NCI-H526 (cell line): ENCODE measurements around the gene BMI1.
A peak's percentile ranks its signal among the peaks of the same experiment; 100 is the strongest.
"Not testable (repeated sequence)": the region's sequence is repeated elsewhere in the genome, so short reads cannot be mapped to it uniquely, and the experiment has no call there.

Experiments used
- DNase-seq, 2 experiments: peaks; one replicate each; lab custom pipeline; 2025; lab: John Stamatoyannopoulos, UW

BMI1 gene

DNA sequence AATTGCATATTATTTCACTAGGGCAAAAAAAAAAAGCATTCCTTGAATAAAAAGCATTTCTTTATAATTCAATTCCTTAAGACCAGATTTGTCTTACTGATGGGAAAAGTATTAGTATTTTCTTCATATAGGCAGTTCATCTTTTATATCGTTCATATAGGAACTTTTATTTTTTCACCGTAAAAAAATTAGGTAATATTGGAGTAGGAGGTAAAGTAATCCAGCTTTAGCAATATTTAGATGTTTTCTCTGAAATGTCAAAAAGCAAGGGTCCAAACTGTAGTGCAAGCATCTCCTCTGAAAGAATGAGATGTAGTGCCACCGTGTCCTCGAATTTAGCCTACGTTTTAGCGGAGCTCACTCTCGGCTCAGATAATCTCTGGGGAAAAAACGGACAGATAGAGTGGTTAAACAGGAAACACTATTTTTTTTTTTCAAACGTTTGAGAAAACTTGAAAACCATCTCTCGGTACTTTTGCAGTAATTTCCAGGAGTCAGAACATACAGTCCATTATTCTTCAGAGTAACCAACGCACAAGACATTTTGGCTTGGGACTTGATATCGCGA is 18.9 kb downstream of the BMI1 start:
- no peak for DNase-seq

DNA sequence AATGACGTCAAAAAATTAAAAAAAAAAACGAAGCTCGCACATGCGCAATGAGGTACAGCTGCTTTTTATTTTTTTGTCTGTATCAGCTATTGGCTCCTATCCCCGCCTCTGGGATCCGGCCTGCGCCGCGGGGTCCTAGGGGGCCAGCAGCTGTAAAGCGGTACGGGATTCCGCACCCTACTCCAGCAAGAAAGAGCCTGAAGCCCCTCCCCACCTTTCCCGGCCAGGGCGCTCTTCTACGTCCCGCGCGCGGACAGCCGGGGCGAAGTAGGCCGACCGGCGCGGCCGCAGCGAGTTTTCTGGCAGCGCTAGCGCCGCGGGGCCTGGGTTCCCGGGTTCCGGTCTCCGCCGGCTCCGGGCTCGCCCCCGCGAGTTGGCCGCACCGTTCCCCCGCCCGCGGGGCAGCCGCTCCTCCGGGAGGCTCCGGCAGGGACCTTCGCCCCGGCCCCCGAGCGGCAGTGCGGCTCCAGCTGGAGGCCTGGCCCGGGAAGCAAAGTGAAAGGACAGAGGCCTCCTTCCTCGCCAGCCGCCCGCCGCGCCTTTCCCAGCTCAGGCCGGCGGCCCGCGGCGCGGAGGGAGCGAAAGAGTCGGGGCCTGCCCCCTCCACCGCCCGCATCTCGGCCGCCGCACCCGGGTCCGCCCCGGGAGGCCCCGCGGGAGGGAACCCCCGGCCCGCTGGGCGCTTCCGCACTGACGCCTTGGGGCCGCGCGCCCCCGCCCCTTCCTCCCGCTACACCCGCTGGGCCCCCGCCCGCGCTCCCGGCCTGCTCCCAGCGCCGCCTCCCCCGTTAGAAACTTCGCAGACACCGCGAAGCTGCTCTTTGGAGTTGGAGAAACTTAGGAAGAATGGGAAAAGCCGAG is 19.7 kb downstream of the BMI1 start:
- peak; percentile 60 to 72 for DNase-seq

DNA sequence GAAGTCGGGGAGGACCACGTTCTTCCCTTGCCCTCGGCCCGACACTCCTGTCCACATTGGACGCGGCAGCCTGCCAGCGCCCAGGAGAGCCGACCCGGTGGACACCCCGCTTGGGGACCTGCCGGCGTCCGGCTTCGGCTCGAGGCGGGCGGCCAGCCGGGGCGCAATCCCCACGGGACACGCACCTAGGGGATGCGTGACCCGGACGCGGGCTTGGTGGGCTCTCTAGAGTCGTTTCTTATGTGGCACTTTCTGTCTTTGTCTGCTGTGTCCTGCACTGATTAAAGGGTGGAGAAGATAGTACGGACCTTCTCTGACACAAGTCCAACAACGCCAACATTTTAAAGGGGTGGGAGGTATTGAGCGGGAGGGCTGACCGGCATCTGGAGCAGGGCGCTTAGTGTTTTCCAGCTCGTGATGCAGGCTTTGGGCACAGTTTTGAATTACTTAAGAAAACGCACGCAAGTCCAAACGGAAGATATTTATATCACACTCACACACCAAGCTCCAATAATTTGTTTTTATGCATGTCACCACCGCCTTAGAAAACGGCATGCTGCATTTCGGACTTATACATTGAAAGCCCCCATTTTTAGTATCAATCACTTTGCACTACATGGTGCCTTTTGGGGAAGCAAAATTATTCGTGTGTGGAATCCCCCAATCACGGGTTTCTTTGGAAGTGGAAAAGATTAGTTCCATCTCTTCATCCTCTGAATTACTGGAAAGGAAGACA is 20.5 kb downstream of the BMI1 start:
- peak in 1 of 2 experiments; percentile 41 for DNase-seq

DNA sequence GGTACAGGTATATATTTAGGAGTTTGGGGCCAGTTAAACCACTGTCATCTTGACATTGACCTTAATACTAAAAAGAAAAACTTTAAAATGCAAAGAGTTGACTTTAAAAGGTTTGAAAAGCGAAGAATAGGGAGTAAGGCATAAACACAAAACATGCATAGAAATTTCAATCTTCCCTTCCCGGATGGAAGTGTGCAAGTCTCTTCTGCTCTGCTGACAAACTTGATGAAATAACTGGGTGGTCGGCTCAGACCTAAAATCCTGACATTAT is 21.0 kb downstream of the BMI1 start:
- no peak for DNase-seq

DNA sequence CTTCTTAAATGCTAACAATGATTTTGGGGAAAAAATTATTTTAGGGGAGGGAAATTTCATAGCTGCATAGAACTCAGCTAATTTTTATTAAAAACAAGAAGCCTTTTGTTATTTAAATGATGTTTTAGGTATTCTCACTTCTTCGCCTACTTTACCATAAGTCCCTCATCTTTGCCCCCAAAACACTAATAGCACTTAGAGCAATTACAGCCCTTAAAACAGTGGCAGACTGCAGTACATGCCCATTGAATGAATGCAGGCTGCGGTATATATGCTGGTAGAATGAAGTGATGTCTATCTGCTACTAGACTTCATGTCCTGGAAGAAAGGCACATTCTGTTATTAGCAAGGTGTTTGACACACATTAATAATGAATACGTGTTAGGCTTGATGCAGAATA is 21.5 kb downstream of the BMI1 start:
- DNase-seq: no peak

DNA sequence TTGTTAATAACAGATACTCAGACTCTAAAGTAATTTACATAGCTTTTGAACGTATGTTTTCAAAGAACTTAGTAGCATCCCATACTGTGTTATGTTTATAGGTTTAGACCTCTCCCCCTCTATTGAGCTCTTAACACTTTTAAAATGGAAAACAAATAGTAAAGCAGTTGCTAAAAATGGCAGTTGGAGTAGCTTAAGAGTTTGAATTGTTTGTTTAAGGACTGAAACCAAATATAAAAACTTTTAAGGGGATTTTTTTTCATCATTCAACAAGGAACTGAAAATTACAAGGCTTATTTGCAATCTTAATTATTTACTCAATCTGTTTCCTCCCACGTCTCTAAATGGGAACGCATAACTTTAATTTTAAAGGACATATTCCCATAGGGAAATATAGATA is 22.8 kb downstream of the BMI1 start:
- DNase-seq: no peak

DNA sequence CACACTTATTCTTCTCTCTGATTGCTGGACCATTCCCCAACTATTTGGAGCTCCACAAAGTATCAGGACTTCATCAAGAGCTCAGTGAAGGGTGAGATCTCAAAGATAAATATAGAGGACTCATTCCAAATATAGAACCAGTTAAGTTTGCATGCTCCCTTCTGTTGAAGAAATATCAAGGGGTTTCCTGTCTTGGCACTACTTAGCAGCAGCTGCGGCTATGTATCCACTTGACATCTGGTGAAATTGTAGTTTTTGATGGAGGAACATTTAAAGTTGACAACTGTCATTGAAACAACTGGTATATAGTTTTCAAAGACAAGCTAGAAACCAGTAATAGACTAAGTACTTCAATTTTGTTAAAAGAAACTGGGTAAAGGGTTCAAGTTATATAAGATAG is 23.4 kb downstream of the BMI1 start:
- DNase-seq: no peak

DNA sequence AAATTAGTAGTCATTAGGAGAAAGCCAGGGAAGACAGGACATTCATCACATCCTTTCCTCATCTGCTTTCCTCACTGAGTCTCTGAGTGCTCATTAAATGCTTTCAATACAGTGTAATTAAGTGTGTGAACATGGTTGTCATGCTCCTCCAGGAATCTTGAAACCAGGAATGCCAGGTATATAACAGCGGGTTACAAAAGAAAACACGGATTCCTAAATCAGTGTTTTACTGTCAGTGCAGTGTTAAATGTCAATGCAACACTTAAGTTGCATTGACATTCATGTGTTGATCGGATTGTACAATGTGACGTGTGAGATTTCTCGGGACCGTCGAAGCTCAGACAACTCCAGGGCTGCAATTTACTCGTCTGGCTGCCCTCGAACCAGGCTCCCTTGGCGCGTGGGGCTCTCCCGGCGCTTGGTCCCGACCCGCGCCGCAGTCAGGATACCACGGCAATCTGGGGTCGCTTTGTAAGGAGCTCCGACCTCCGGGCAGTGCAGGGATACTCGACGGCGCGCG is 23.9 kb downstream of the BMI1 start:
- DNase-seq: no peak

DNA sequence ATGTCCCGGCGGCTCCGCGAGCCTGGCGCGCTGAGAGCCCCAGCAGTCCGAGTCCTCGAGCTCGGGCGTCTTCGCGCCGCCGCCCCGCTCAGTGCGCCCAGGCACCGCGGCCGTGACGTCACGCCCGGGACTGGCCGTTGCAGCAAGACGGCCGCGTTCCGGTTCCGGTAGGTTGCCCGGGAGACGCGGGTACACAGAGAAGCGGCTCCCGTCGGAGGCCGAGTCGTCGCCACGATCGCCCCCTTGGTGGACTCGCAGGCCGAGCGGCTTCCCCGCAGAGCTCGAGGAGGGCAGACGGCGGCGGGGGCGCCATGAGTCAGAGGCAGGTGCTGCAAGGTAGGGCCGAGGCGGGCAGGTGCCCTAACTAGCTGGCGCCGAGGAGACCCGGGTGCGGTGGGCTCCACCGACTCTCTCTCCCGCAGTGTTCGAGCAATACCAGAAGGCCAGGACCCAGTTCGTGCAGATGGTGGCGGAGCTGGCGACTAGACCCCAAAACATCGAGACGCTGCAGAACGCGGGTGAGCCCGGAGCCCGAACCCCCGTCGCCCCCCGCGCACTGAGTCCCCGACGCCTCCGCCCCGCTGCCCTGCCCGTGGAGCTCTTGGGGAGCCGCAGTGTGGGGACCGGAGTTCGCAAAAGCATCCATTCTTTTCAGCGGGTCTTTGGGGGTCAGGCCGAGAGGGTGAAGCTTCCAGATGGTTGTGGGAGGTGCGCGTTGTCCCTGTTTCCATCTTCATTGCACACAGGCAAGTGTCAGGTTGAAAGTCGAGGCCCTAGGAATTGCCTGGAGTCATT is 24.6 kb downstream of the BMI1 start, which contains the start of gene SPAG6:
TSS of gene SPAG6 (plus strand) at position 196 of the 795 bp plus-strand sequence. CDS start at position 312, 116 bp downstream.
- DNase-seq: no peak

DNA sequence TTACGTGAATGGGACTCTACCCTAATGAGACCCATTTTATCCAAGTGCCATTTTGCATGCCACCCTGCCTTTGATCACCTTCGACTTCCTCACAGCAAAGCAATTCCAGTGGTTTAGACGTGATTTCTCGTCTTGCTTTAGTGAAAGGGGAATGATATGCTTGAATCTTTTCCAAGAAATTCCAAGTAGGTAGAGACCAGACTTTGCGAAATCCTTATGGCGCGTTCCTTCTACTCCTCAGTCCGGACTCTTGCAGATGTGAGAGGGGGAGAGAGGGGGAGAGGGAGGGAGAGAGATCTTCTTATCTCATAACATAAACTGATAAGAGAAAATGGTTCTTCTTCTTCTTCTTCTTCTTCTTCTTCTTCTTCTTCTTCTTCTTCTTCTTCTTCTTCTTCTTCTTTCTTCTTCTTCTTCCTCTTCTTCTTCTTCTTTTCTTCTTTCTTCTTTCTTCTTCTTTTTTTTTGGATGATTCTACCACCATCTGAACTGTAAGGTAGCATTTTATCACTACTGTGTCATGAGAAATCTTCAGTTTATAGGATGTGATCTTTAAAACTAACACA is 25.3 kb downstream of the BMI1 start:
- no peak for DNase-seq

DNA sequence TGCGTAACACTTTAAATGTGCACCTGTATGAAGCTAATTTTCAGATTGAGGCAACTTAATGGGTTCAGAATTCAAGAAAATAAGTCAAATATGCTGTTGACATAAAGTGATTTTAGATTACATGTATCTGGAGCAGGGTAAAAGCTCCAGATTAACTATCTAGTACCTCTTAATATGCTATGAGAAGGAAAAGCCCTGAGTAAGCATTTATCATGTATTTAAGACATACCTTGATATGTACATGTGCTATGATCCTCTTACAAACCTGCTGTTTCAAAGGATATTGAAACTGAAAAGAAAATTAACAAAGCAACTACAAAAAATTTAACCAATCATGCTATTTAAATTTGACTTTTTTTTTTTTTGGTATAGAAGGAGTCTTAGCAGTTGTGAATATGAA is 28.9 kb downstream of the BMI1 start:
- no peak for DNase-seq

DNA sequence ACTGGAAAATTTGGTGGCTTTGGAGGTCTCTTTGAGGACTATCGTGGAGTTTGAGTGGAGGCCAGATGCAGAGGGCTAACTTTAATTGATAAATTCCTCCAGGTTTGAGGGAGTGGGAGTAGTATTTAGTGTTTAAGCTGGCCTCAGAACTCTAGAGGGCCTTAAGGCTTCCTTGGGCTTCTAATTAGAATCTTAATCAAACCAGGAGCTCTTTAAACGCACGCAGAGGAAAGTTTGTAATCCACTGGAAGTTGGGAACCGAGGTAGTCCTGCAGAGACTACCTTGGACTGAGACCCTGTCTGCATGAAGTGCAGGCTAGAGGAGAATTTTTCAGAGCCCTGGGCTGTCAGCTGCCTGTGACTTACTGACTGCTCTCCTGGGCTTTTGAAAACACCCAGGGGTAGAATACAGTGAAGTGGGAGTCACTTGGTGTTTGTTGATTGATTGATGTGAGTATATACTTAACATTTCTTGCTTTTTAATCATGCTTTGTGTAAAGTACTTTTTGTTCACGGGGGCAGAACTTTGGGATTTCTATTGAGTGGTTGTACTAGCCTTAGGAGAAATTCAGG is 30.3 kb downstream of the BMI1 start:
- no peak for DNase-seq

DNA sequence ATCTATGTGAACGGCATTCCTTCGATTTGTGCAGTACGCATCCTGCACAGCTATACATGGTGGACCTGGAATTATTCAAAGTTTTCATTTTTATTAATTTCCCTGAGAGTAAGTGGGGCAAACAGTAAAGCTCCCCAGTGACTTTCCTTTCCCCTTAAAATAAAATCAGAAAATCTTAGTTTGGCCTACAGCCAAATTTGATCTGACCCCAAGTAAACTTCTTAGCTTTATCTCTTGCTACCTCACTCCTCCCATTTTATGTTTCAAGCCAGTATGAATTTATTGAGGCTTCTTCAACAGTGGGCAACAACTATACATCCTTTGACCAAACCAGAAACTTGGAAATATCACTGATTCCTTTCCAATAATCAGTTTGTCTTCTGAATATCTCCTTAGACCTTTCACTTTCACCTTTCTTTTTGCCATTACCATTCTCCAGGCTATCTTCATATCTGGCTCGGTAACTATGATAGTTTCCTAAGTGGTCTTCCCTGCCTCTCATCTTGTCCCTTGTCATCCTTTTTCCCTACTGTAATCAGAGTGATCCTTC is 35.5 kb downstream of the BMI1 start:
- DNase-seq: no peak

DNA sequence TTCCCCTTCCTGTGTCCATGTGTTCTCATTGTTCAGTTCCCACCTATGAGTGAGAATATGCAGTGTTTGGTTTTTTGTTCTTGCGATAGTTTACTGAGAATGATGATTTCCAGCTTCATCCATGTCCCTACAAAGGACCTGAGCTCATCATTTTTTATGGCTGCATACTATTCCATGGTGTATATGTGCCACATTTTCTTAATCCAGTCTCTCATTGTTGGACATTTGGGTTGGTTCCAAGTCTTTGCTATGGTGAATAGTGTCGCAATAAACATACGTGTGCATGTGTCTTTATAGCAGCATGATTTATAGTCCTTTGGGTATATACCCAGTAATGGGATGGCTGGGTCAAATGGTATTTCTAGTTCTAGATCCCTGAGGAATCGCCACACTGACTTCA is 36.9 kb downstream of the BMI1 start:
- DNase-seq: not testable (repeated sequence)

DNA sequence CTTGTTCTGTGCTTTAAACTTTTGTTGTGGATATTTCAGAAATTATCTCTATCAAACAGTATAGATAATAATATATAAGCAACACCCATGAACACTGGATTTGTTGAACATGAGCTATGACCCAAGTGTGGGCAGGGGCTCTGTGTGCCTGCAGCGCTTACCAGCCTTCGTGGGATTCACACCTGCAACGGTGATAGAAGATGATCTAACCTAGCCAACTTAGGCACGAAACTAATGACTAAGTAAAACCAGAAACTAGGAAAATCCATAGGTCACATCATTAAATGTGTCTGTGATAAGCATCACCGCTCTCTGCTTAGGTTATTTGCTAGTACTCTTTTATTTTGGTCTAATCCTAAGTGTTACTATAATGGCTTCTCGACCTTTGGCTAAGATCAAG is 42.4 kb downstream of the BMI1 start:
- DNase-seq: no peak

DNA sequence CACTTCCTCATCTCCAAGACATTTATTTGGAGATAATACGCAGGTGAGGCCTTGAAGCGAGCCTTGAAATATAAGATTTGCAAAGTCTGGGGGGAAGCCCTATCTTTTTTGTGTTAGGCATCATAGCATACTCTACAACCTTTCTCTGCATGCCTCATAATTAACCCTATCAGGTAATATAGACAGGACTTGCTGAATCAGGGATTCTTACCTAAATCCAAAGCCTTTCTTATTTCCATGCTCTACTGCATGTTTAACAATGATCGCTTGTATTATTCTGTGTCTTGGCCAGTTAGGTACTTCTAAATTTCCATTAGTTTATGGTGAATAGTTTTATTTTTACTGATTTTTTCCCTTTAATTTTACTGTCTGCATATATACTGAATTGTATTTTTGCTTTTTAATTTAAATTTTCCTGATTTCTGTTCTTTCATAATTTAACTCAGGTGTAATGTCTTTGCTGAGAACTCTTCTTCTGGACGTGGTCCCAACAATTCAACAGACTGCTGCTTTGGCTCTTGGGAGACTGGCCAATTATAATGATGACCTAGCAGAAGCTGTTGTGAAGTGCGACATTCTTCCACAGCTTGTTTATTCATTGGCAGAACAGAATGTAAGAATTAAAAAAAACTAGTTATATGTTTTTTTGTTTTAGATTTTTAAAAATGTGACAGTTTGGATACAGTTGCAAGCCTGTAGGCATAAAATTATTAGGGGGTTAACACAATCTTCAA is 43.7 kb downstream of the BMI1 start:
- no peak for DNase-seq

DNA sequence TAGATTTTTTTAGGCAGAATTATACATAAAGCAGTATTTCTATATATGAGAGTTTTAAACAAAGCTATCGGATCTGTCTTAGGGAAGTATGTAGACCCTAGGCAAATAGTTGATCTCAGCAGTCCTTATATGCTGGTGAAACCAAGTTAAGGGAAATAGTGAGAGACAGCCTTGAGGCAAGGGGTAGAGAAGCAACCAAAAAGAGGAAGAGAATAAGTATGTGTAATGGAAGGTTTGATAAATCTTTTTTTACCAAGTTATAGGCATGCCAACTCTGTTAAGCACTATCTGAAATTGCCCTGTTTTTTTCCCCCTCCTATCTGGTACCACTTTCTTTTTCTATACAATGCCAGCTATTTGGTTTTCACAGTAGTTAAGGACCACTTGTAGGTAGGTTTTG is 44.3 kb downstream of the BMI1 start:
- DNase-seq: no peak

DNA sequence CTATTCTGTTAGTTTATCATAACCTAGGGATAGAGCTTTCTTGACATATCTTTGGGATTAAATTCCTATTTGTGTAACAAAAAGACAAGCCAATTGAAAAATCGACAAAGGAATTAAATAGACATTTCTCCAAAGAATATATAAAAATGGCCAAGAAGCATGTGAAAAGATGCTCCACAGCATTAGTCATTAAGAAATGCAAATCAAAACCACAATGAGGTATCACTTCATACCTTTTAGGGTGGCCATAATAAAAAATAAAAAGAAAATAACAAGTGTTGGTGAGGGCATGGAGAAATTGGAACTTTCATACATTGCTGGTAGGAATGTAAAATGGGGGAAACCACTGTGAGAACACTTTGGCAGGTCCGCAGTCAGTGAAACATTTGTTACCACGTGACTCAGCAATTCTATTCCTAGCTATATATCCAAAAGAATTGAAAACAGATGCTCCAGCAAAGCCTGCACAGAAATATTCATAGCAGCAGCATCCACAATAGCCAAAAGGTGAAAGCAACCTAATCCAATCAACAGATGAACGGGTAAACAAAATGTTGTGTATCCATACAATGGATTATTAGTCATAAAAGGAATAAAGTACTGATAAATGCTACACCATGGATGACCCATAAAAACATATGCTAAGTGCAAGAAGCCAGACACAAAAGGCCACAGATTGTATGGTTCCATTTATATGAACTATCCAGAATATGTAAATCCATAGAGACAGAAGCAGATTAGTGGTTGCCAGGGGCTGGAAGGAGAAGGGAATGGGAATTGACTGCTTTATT is 44.9 kb downstream of the BMI1 start:
- DNase-seq: no peak

DNA sequence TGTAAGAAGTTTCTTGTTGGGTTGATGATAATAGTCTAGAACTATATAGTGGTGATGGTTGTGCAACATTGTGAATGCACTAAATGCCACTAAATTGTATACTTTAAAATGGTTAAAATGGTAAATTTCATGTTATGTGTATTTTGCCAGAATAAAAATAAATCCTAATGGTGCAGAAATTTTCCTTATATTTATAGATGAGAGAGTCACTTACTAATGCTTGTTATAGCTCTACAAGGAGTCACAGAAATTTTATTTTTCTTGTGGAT is 45.5 kb downstream of the BMI1 start:
- no peak for DNase-seq

DNA sequence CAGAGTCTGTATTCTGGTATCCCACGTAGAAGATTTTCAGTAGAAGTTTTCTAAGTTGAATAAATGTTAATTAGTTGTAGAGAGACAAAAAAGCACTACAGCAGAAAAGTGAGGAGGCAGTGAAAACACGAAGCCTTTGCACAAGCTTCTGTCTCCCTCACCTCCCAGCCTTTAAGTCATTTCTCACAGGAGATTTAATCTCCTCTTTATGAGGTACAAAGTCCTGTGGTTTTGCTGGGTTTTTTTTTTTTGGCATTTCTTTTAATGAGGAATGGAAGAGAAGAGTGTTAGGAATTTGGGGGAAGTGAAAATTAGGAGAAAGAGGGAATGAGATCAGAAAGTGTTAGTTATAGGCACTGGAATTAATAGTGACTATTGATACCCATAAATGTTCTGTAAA is 45.9 kb downstream of the BMI1 start:
- DNase-seq: no peak
